ENCODE measurements around the gene EXD3.

EXD3 gene

DNA sequence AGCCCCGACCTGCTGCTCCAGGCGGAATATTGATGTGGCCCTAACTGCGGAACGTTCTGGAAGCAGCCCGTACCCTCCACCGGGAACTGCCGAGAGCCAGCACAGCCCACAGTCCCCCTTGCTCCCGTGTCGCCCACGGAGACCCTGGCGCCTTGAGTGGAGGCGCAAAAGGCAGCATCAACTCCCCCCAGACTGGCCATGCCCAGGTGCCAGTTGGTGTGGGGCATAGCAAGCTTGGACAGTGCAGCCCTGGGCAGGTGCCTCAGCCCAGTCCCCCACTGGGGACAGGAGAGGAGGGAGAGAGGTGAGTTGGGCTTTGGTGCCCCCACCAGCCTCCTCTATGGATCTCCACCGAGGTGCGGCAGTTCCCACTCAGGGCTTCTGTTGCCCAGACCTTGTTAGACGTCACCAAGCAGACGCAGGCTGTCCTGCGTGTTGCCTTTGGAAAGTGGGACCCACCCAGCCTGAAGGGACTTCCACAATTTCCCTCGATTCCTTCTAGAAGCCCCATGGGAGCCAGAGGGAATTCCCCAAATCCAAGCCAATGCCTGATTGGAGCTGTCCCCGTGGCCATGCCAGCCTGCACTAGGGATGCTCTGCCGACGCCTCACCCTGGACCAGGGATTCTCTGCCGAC is 101.1 kb downstream of the EXD3 start:
- DNase-seq: no peak

DNA sequence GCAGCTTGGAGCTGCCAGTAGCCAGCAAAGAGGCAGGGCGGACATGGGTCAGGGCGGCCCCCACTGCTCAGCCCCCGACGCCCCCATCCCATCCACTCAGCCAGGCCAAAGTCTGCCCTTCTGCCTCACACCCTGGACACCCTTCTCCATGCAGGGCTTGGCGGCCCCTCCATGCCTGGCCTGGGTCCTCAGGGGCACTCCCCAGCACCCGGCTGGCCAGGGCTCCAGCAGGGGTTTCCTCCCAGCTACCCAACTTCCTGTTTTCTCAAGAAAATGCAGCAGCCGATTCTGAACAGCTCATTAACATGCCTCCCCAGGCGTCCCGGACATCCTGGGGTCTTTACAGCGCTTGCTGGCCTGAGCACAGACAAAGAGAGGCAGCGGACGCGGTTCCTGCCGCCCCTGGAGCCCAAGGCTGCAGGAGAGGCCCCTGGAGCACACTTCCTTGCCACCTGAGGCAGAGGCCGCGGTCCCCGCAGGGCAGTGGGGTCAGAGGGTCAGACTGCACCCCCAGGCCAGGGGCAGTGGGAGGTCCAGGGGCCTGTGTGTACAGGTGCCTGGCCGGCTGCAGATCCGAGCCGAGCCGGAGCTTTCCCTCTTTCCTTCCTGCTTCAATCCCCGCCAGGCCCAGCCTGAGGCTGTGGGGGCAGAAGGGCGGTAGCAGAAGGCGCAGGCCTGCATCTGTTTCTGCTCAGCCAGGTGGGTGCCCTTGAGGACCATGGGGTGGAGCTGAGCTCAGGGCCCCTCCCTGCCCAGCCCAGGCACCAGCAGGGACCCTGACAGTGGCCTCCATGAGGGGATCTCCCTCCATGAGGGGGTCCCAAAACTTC is 102.2 kb downstream of the EXD3 start:
- DNase-seq: no peak

DNA sequence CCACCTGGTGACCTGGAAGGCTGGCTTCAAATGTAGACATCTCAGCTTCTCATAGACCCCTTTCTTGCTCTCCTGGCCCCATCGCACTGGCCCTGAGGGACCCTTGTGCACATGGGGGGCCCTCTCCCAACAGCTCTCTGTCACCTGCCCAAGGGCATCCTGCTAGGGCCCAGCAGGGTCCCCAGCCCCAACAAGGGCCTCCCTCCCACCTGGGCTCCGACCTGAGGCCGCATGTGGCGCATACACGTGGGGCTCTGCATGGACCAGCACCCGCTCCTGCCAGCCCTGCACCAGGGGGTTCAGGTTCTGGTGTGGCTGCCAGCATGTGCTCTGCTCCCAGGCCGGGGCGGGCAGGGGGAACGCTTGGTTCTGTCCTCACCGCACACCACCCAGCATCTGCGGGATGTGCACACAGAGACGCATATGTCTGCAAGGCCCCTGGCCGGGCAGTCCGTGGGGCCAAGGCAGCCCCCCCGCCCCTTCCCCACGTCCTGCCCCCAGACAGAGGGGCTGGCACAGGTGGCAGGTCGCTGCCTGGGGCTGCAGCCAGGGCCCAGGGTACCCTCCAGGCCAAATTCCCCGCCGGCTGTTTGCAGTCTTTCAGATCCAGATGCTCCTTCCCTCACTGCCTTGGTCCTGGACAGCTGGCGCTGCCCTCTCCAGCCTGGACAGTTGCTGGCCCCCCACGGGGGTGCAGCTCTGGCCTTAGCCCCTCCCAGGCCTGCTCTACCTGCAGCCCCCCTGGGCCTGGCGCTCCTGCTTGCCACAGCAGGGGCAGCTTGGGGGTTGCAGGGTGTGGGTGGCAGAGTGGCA is 103.0 kb downstream of the EXD3 start:
- no peak for DNase-seq

- DNase-seq: peak in 35 of 56 donors; percentile 23 to 85 (median 63)
Measured at GRCh38 chr9:137319011-137319738, 103.8 kb downstream of the EXD3 start.

GRCh38 chr9:137318602-137319001 is 104.4 kb downstream of the EXD3 start:
- no peak for DNase-seq

DNA sequence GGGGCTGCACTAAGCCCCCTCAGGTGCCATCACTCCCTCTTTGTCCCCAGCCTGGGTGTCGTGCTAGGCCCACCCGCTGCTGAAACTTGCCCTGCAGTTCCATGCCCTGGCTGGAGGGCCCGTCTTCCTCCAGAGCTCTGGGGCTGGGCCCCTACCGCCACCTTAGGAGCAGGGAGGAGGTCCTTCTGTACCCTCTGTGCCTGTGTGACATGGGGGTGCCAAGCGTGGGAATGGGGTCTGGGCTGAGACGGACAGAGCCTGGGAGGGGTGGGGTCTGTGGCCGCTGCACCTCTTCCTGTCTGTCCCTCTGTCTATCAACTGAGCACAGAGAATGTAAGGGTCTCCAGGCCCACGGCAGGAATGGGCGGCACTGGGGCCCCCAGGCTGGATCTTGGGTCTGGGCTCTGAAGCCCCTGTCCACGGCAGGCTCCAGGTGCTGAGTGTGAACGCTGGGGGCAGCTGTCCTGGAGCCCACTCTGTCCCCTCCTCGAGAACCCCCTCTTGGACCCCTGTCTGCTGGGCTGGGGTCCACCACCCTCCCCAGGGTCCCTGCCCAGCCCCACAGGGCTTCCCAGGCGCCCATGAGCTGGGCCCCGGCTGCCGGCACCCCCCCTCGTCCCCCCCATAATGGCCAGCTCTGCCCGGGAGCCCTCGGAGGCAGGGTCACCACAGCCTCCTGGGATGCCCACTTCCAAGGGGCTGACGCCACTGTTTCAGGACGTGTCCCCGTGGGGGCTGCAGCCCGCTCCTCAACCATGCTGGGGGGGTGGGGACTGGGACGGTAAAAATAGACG is 105.0 kb downstream of the EXD3 start:
- DNase-seq: no peak

DNA sequence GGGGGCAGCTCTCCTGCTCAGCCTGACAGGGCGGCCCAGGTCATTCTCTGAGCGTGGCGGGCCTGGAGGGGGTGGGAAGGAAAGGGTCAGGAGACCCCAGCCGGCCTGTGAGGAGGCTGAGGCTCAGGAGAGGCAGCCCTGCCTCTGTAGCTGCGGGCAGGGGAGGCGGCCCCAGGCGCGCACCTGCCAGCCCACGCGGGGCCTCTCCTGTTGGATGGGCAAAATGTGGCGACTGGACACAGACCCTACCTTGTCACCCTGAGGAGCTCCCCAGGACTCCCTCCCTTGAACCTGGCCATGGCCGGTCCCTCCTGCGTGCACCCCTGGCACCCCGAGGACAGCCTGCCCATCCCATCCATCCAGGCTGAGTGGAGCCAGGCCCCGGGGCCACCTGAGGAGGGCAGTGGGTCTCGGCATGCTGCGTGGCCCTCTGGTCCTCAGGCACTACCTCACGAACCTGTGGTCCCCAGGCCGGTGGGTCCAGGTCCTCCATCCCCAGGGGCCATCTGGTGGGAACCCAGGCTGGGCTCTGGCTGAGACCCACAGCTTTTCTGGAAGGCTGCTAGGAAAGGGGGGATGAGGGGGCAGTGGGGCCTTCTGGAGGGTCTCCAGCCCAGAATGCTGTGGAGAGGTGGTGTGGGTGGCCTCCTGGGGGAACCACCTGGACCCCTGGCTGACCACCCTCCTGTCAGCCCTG is 105.8 kb downstream of the EXD3 start:
- no peak for DNase-seq

DNA sequence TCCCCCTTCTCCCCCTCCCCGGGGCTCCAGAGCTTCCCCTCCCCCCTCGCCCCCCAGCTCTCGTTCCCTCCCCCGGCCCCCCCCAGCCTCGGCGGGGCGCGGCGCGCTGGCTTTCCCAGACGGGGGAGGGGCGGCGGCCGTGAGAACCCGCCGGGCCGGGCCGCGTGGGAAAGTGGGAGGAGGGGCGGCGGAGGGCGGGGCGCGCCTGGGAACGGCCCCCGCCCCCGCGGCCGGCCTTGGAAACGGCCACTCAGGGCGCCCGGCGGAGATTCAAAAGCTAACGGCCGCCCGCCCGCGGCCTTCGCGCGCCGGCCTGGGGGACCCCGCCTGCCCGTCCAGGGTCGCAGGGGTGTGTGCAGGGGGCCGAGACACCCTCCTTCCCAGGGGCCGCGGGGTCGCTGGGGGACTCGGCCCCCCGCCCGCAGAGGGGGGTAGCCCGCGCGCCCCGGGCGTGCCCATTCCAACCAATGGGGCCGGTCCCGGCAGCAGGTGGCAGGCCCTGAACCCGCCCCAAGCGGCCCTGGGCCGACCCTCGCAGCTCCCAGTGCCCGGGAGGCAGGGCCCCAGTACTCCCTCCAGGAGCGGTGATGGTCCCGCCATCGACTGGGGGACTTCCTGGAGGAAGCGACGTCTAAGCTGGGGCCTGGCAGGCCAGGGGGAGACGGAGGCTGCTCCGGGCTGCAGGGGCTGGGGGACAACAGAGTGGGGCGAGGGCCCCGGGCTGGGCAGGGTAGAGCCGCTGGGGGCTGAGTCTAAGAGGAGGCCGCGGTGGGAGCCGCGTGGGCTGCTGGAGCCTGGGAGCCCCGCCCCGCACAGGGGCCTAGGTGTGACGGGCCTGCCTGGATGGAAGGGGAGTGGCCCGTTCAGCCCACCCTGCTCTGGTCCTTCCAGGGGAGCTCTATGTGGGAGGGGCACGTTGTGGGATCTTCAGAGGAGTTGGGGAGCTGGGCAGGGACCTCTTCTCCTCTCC is 106.7 kb downstream of the EXD3 start:
- peak in 3 of 56 donors; percentile 43 to 68 (median 46) for DNase-seq

DNA sequence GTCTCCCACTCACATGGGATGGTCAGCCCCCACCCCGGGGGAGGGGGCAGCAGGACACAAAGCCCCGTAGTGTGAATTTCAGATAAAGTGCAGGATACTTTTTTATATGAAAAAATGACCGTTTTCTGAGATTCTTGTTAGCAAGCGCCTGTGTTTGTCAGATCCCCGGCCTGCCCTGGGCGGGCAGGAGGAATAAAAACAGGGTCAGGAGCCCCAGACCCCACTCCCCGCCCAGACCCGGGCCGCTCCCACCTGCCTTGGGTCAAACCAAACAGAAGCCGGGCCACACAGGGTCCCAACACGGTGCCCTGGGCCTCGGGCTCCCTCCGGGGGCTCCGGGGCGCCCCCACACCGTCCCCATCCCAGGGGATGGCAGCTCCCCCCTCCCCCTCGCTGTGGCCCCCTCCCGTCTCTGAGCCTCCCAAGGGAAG is 107.4 kb downstream of the EXD3 start:
- no peak for DNase-seq

DNA sequence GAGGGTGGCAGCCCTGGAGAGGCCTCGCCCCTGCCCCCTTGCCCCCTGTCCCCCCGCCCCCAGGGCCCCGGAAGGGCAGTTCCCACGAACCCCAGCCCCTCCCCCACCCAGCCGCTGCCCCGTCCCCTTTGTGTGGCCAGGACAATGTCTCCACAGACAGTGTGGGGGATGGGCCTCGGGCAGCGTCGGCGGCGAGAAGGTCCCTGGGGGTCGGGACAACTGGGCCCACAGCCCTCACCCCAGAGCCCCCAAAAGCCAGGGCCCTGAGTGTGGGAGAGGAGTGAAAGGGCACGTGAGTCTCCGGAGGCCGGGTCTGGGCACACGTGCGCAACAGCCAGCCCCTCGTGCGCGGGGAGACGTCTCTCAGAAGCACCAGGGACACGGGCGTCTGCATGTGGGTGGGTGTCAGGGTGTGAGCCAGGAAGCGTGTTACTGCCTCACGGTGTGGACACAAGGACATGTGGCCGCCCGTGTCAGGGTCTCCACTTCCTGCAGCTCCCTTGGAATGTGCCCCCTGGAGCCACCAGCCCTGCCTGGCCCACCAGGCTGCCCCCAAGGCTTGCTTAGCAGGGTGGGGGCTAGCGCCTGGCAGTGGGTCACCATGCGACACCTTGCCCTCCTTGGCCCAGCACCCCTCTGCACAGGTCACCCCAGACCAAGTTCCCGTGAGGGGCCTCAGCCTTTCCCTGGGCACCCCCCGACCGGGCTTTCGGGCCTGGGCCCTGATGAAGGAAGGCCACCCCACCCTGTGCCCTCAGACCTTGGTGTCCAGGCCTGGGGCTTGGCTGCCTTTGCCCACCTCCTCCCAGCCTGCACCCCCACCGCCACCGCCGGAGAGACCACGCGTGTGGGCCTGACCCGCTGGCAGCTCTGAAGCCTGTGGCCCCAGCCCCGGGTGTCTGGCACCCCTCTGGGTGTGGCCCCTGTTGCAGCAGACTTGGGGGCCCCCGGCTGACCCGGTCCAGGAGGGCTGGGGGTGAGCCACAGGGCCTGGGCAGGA is 108.1 kb downstream of the EXD3 start:
- no peak for DNase-seq

DNA sequence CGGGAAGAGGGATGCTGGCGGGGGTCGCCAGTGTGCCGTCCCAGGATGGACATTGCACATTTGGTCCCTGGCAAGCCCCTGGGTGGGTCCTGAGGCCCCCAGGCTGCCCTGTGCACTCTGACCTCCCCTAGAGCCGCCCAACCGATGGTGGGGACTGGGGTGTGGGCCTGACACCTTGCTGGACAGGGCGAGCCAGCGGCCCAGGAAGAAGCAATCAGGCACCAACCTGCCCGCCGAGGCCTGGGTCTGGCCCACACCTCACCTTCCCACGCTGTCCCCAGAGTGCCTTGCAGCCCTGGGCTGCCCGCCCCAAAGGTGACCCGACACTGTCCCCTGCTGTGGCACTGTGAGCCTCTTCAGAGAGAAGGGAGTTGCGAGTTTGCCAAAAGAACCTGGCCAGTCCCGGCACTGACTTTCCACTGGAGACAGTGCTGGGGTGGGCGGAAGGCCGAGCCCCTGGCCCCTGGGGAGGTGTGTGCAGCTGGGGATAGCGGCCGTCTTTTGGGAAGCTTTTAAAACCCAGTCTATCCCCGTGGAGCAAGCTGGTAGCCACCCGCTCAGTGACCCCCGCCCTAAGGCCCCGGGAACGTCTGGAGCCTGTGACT is 108.9 kb downstream of the EXD3 start:
- DNase-seq: no peak

GRCh38 chr9:137313326-137313936 is 109.5 kb downstream of the EXD3 start:
- no peak for DNase-seq

- DNase-seq: no peak
Measured at GRCh38 chr9:137312852-137313325, 110.1 kb downstream of the EXD3 start.

DNA sequence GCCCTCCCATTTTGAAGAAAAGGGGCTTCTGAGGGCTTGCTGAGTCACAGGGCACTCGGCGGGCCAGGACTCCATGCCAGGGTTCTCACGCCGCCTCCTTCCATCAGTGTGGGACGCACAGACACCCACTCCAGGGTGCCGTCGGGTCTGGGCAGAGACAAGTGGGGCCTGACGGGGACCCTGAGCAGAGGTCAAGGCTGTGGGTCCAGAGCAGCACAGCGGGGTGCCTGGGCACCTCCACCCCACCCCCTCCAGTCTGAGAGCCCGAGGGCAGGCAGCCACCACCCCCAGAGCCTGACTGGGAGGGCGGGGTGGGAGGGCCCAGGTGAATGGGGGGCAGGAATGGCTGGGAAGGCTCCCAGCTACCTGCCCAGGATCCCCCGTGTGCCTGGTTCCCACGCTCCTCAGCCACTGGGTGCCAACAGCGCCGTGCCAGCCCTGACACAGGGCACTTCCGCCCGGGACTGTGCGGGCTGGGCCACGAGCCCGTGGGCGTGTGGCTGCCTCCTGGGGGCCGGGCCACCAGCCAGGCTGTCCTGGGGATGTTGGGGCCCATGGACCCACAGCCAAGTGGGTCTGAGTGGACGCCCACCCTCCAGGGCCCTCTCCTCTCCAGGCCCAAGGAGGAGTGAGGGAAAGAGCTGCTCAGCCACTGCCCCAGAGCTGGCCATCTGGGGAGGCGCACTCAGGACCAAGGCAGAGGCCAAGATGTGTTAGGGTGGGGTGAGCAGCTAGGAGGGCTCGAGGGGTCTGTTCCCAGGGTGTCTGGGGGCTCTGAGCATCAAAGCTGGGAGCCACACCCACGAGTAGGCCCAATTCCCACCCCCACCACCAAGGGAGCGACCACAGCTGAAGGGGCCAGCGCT is 110.7 kb downstream of the EXD3 start:
- no peak for DNase-seq

Measured in nucleus accumbens (tissue), 56 donors.